Gastroesophageal sphincter (tissue), 3 donors: ENCODE results near the gene GOLGA6L6.
"Not testable (repeated sequence)": the region's sequence is repeated elsewhere in the genome, so short reads cannot be mapped to it uniquely, and the experiment has no call there.

Experiments
- POLR2A ChIP-seq, 2 donors: fragments of 450-650 bp; IDR thresholded peaks; one replicate each; pipeline ENCODE4 v1.6.1; 2017; ENCODE audit warnings: antibody characterized with exemption in 2 of 2, mild to moderate bottlenecking in 2 of 2, moderate library complexity in 1 of 2
- TF ChIP-seq, protein P1 (sequence below), 4 experiments: fragments of 200-600 bp in 2 of 4; fragments of 450-650 bp in 2 of 4; sonication (generic) in 1 of 4; IDR thresholded peaks; one replicate each; pipeline ENCODE4 v1.5.1; 2017 to 2019; ENCODE audit warnings: antibody characterized with exemption in 4 of 4, mild to moderate bottlenecking in 2 of 4, moderate library complexity in 2 of 4

DNA sequence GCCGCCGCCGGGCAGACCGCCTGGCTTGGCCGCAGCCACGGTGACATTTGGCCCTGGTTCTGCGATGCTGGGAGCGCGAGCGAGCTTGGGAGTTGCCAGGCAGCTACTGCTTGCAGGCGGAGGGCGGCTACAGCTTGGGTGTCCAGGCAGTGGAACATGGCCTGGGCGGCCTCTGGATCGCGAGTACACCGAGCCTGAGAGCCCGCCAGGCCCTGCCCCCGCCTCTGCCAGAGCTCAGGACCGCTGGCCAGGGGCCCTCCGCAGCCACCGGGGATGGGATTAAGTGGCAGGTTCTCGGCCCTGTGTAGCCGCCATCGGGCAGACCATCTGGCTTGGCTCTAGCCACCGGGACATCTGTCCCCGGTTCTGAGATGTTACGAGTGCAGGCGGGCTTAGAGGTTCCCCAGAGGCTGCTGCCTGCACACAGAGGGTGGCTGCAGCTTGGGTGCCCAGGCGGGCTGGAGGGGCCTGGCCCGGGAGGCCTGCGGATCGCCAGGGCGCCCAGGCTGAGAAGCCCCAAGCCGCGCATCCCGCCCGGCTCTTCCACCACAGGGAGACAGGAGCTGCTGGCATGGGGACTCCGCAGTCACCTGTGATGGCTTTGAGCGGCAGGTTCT, 40.6 kb upstream of the GOLGA6L6 start:
- TF ChIP-seq, protein P1, sequence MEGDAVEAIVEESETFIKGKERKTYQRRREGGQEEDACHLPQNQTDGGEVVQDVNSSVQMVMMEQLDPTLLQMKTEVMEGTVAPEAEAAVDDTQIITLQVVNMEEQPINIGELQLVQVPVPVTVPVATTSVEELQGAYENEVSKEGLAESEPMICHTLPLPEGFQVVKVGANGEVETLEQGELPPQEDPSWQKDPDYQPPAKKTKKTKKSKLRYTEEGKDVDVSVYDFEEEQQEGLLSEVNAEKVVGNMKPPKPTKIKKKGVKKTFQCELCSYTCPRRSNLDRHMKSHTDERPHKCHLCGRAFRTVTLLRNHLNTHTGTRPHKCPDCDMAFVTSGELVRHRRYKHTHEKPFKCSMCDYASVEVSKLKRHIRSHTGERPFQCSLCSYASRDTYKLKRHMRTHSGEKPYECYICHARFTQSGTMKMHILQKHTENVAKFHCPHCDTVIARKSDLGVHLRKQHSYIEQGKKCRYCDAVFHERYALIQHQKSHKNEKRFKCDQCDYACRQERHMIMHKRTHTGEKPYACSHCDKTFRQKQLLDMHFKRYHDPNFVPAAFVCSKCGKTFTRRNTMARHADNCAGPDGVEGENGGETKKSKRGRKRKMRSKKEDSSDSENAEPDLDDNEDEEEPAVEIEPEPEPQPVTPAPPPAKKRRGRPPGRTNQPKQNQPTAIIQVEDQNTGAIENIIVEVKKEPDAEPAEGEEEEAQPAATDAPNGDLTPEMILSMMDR (IDR thresholded peaks at IDR 0.05): not testable (repeated sequence)
- TF ChIP-seq POLR2A (IDR thresholded peaks at IDR 0.05): not testable (repeated sequence)
